Activated CD4-positive, alpha-beta T cell treated with anti-CD3 and anti-CD28 coated beads, Interleukin-2, amount 50 U/mL, for 4 hours (primary cell): ENCODE data around the gene TRIM7.

Source experiments
- DNase-seq, 2 experiments: peaks; one replicate each; pipeline ENCODE4 v3.0.0-alpha.2; 2020

Gene TRIM7

DNA sequence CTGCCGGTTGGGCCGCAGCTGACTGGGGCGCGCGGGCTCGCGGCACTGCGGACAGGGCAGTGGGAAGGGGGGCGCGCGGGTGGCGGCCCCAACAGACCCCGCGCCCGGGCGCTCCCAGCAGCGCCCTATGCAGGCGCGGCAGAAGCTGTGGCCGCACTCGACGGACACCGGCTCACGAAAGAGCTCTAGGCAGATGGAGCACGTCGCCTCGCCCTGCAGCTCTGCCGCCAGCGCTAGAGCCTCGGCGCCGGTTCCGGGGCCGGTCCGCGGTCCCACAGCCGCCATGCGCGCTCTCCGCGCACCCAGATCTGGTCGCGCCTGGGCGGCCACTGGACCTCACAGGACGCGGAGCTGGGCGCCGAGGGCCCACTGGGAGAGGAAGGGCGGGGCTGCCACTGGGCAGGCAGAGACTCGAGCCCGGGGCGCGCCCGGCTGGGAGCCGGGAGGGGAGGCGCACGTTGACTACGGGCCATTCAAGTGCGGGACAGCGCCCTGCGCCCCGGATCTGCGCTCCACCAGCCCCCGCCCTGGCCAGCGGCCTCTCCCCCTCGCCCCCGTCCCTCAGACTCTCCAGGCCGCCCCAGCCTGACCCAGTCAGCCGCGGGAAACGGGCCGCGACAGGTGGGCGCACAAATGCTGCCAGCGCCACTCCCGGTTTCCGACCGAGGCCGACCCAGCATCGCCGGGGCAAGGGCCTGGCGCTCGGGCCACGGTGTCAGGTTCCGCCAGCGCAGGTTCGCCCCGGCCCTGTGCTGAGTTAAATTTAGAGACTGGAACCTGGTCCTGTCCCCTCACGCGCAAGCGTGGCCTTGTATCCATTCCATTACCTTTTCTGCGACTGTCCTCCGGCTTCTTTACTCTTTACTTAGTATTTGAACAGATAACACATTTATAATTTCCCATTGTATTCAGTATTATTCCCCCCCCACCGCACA is at the start of gene TRIM7:
Gene TRIM7 (minus strand): TSS at position 371 of the 935 bp plus-strand sequence. CDS start 86 bp downstream, at position 285.
- no peak for DNase-seq

- no peak for DNase-seq
These were observed 43.3 kb upstream of the TRIM7 start for GRCh38 chr5:181248277-181248676.

DNA sequence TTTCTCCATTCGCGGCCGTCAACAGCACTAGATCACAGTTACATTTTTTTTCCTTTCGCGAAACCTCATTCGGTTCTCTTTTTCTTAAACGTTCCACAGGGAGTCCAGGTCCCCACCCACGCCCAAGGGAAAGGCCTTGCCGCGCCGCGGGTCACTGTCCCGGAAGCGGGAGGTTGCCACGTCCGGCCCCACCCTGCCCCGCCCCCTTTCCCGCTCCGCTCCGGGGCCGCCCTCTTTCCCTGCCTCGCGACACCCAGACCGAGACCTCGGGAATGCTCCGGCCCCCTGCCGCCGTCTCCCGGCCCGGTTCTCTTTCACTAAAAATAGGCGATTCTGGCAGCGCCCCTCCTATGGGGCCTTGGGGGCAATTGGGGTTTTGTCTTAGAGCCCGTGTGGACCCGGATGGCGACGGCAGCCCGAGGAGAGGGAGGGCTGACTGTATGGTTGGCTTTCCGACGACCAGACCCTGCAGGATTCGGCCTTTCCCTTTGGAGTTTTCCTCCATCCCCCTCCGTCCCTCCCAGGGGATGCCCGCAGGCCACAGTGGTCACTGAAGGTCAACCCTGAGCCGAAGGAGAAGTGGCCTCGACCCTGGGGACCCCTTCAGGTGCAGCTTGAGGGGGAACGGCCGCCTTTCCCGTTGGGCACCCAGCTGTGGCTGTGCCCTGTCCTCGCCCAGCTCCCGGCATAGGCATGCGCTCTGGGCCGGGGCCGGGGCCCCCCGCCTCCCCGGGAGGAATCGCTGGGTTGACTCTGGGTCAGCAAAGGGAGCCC is 41.5 kb upstream of the TRIM7 start:
- DNase-seq: peak; percentile 56 to 60

DNA sequence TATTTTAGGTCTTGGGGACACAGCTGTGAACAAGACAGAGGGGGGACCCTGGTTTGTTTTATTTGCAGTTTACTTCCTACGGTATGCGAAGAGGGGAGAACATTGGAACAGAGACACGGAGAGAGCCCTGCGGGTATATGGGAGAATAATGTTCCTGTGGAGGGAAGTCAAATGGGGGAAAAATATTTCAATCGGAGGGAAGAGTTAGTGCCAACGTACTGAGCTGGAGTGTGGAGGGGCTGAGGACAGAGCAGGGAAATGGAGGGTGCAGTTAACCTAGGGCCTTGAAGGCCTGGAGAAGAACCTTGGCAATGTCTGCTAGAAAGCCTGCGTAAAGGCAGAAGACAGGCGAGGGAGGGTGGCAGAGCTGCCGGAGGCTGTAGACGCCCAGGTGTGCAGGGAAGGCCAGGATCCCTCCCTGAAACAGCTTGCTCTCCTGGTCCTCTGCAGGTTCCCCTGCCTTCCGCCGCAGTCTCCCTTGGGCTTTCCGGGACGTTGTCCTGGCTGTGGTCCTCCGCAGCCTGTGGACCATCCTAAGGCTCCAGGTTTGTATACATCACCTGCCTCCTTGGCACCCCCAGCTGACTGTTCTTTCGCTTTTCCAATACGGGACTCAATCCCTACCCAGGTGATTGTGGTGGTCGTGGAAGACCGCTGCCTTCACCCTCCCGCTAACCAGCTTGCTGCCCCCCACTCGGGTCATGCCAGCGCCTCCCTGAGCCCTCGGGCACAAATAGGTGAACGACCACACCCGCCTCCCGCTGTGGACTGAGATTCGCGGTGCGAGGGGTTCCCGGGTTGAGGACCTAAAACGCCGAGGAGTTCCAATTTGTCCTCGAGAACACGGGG is 40.7 kb upstream of the TRIM7 start:
- DNase-seq: no peak

GRCh38 chr5:181243564-181244343 is 38.8 kb upstream of the TRIM7 start, which contains the start of gene RACK1:
Gene RACK1 (minus strand): TSS chr5:181243906. CDS start chr5:181243800, 106 bp downstream.
- DNase-seq: peak; percentile 88 to 89

DNA sequence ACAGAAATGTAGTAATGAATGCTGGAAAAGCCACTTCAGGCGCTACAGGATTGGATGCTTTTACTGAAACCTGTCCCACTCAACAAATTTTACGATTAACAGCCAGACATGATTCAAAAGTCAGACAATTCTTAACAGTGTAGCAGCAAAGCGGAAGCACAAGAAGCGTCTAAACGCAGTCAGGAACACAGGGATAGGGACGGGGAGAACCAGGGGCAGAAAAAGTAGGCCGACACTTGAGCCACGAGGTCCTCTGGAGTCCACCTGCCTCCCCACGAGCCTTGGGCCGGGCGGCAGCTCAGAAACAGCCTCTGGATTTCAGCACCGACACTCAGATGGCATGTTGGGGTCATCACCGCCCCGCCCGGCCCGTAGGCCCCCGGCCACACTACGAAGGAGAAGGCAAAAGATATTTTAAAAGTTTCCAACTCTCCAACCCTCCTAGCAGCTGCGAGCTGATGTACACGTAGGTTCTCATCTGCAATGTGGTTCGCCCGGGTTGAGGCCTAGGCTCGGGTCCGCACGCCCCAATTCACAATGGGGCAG is 38.1 kb upstream of the TRIM7 start:
- peak in 1 of 2 experiments; percentile 31 for DNase-seq

DNA sequence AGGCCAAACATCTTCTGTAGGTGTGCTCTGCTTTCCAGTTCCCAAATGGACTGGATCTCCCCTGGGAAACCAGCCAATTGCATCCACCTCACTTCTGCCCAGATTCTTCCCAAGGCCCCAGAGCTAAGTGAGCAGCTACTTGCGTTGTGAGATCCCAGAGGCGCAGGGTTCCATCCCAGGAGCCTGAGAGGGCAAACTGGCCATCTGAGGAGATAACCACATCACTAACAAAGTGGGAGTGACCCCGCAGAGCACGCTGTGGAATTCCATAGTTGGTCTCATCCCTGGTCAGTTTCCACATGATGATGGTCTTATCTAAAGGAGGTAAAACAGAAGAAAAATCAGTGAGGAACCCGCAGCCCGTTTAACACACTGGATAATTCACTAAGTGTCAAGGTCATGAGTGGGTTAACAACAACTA is 37.0 kb upstream of the TRIM7 start:
- DNase-seq: no peak

- DNase-seq: no peak
These were observed 36.5 kb upstream of the TRIM7 start for GRCh38 chr5:181241393-181241975.

GRCh38 chr5:181239062-181239663 is 34.2 kb upstream of the TRIM7 start:
- no peak for DNase-seq

GRCh38 chr5:181237729-181238385 is 32.9 kb upstream of the TRIM7 start:
- no peak for DNase-seq

DNA sequence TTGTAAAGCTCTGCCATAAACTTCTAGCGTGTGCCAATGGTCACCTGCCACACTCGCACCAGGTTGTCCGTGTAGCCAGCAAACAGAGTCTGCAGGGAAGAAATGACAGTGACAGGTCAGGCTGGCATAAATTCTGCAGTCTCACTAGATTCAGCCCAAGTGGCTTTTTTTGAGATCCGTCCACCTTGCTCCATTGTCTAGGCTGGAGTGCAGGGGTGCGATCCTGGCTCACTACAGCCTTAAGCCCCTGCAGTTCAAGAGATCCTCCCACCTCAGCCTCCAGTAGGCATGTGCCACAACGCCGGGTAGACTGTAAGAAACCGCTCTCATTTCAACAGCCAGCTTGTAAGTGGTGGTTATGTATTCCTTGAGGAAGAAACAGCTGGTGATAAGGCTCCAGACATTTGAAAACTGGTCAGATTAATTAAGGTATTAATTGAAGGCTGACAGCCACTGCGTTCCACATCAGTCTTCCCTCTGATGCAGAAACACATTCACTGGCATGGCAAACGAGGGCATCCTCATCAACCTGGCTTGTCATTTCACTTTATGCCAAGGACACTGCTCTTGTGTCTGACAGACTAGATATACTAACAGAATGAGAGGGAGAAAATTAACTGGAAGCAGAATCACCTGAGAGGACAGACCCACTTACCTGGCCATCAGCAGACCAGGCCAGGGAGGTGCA is 32.1 kb upstream of the TRIM7 start:
- DNase-seq: no peak

DNA sequence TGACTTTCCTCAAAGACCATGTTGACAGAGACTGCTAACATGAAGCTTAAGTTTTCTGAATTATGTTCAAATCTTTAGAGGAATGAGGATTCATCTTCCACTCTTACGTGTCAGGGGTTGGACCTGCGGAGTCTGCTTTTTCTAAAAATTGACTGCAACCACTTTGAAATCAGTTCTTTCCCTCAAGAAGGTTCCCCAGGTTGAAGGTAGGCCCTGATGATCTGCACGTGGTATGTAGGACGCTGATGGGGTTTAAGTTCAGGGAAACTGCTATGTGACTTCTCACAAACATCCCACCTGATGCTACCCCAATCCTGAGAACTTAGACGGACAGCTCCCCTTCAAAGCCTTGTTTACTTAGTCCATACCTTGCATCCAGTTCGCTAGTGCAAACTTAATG is 31.5 kb upstream of the TRIM7 start:
- DNase-seq: no peak

- no peak for DNase-seq
These were observed 30.8 kb upstream of the TRIM7 start for GRCh38 chr5:181235689-181236366.

DNA sequence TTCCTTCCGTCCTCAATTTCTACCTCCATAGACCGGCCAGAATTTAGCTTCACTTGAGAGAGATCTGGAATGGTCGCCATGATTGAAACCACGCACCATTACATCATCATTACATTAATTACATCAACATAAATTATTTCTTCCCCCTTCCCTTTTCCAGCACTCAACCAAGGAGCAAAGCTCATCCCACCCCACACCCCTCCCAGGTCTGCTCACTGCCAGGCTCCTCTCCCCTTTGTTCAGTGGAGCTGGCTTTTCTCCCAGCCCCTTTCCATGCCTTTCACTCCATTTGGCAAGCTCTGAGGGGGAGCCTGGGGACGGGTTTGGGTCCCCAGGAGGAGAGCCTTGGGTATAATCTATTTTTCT is 30.3 kb upstream of the TRIM7 start:
- no peak for DNase-seq

DNA sequence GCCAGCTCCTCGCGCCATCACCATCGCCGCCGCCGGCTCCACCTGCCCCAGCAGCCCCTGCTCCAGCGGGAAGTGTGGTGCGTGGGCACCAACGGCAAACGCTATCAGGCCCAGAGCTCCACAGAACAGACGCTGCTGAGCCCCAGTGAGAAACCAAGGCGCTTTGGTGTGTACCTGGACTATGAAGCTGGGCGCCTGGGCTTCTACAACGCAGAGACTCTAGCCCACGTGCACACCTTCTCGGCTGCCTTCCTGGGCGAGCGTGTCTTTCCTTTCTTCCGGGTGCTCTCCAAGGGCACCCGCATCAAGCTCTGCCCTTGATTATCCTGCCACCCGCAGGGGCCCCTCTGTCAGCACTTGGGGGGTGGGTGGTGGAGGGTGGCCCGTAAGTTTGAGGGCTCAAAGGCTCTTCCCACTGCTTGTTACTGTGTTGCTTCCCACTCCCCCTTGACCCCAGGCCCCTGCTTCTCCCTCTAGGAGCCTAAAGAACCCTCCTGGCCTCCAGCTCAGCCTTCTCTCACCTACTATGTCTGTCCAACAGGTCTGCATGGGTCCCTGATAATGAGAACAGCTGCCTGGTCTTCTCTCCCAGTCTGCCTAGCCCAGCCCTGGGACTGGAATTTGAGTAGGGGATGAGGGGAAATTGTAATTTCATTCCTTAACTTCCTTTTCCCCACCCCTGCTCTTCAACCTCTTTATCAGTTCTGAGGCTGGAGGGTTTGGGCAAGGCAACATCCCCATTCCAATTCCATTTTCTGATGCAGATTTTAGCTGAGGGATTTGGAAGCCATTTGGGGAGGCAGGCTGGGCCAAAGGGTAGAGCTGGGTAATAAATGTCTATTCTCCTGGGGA is 29.7 kb upstream of the TRIM7 start:
- DNase-seq: no peak

GRCh38 chr5:181233801-181234454 is 28.9 kb upstream of the TRIM7 start:
- DNase-seq: no peak

DNA sequence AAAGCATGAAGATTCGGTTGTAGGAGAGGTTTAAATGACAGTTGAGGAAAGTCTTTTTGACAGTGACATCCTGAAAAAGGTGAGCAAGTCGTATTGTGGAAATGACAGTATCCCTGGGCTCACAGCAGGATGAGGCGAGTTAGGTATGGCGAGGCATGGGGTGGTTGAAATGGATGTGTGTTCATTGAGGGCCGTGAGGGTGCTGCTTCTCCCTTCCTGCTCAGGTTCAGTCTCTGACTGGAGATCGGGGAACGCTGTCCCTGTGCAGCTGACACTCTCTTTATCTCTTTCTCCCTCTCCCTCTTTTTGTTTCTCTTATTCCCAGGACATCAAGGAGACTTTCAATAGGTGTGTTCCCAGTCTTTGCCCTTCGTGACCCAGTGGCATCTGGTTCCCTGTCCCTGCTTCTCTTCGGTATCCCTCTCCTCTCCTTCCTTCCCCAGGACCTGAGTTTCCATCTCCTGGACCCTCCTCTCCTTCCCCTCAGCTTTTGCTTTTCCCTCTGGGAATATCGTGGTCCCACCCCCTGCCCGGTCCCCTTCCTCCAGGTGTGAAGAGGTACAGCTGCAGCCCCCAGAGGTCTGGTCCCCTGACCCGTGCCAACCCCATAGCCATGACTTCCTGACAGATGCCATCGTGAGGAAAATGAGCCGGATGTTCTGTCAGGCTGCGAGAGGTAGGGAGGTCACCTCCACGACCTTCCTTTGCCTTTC is 28.2 kb upstream of the TRIM7 start:
- DNase-seq: no peak
